GM10248 (cell line): ENCODE measurements around the gene OR1N1.

Experiments
- CTCF ChIA-PET: fragments of 300-600 bp; sonication (Branson Sonifier 250); formaldehyde crosslinking; extraction: SDS; loops from one replicate; lab custom pipeline; 2021; ENCODE audit warnings: antibody characterized with exemption; lab: Yijun Ruan, JAX
- POLR2A ChIA-PET: fragments of 350-650 bp; sonication (Branson Sonifier 250); formaldehyde crosslinking; extraction: SDS; loops from one replicate; lab custom pipeline; 2020; ENCODE audit warnings: antibody characterized with exemption; lab: Yijun Ruan, JAX
- DNase-seq: peaks from one replicate; pipeline ENCODE4 v3.0.0; 2012; ENCODE audit errors: extremely low spot score
- TF ChIP-seq, protein P1 (sequence below): IDR thresholded peaks from 2 replicates; pipeline ENCODE4 v1.5.1; 2012; ENCODE audit warnings: mild to moderate bottlenecking, low read depth; ENCODE audit errors: extremely low read depth, missing control alignments, control extremely low read depth

The OR1N1 gene

DNA sequence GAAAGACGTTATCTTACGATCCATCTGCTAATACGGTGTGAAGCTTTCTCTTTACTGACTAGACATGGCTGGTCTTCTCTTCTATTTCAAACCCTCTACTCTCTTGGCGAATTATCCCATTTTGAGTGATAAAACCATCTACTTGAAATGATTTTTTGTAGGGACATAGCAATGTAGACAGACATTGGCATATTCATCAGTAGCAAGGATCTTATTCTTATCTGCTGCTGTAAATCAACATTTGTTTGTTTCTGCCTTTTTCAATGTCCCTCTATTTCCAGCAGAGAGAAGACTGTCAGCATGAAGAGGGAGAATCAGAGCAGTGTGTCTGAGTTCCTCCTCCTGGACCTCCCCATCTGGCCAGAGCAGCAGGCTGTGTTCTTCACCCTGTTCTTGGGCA lies 8.3 kb downstream of the OR1N1 start, which contains the start of gene OR1J4:
Gene OR1J4, plus strand, starts transcription at position 301 of the 400 bp plus-strand sequence. Its CDS starts 0 bp downstream, at position 301.
- DNase-seq: no peak
- TF ChIP-seq, protein P1, sequence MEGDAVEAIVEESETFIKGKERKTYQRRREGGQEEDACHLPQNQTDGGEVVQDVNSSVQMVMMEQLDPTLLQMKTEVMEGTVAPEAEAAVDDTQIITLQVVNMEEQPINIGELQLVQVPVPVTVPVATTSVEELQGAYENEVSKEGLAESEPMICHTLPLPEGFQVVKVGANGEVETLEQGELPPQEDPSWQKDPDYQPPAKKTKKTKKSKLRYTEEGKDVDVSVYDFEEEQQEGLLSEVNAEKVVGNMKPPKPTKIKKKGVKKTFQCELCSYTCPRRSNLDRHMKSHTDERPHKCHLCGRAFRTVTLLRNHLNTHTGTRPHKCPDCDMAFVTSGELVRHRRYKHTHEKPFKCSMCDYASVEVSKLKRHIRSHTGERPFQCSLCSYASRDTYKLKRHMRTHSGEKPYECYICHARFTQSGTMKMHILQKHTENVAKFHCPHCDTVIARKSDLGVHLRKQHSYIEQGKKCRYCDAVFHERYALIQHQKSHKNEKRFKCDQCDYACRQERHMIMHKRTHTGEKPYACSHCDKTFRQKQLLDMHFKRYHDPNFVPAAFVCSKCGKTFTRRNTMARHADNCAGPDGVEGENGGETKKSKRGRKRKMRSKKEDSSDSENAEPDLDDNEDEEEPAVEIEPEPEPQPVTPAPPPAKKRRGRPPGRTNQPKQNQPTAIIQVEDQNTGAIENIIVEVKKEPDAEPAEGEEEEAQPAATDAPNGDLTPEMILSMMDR: no peak
- POLR2A ChIA-PET: no interaction called here
- CTCF ChIA-PET: interaction anchor here (1.0 to 1.9 kb wide), 2 partner anchors 23 kb away, joined by 3 to 4 read pairs; no protein-coding TSS in a partner anchor

DNA sequence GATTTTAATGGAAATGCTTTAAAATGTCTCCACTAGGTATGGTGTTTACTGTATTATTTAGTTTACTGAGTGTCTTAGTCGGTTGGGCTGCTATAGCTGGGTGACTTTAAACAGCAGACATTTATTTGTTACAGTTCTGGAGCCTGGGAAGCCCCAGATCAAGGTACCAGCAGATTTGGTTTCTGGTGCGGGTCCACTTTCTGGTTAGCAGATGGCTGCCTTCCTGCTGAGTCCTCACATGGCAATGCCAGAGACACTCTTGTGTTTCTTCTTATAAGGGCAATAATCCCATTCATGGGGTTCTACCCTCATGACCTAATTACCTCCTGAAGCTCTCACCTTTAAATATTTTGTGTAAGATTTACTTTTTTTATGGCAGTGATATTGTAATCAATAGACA lies 8.9 kb downstream of the OR1N1 start:
- DNase-seq: no peak
- POLR2A ChIA-PET: no interaction called here
- CTCF ChIA-PET: interaction anchor here (1.9 kb wide), 1 partner anchor 23 kb away, joined by 4 read pairs; no protein-coding TSS in a partner anchor
- TF ChIP-seq, protein P1: no peak

DNA sequence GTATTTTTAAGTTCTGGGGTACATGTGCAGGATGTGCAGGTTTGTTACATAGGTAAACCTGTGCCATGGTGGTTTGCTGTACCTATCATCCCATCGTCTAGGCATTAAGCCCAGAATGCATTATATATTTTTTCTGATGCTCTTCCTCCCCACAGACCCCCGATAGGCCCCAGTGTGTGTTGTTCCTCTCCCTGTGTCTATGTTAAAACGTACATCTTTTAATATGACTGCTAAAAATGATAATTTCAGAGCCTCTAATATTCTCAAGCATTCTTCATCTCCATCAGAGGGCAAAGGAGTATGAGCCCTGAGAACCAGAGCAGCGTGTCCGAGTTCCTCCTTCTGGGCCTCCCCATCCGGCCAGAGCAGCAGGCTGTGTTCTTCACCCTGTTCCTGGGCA lies 16.6 kb downstream of the OR1N1 start, which contains the start of gene OR1J2:
Gene OR1J2, plus strand, starts transcription at position 301 of the 400 bp plus-strand sequence. Its CDS starts 0 bp downstream, at position 301.
- TF ChIP-seq, protein P1: no peak
- POLR2A ChIA-PET: no interaction called here
- no peak for DNase-seq
- CTCF ChIA-PET: interaction anchor here (3.4 kb wide), 1 partner anchor 12 kb away, joined by 12 read pairs; no protein-coding TSS in a partner anchor

DNA sequence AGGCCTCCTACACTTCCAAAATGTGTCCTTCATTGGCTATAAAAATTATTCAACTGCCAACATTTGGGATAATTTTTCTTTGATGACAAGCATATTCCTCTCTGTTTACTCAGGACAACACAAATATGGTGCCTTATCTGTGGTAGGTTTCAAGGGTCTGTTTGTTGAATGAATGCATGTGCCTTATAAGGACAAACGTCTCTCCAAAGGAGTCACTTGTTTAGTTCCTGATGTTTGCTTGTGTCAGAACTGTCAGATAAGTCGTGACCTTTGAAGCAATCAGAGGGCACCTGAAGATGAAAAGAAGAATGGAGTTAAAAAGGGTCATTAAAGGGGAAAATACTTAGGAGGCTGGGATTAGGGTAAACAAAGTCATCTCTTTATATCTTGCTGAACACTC lies 20.1 kb downstream of the OR1N1 start:
- DNase-seq: no peak
- CTCF ChIA-PET: interaction anchor here (2.9 kb wide), 1 partner anchor 8 kb away, joined by 19 read pairs; no protein-coding TSS in a partner anchor
- TF ChIP-seq, protein P1: no peak
- POLR2A ChIA-PET: no interaction called here

DNA sequence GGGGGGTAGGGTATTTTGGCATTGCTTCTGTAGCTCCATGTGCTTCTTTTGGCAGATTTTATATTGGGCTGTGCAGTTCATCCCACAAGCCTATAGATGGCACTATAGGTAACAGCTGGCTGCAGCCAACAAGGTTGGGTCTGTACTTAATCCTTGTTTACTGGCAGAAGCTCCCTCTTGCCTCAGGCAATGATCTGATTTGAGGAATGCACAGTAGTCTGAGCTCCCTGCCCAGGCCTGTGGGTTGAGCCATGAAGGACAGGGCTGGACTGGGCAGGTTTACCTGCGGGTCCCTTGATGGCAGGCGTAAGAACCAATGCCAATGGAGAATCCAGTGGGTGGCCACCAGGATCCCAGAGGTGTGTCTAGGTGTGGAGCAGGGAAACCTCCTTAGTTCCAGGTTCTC lies 28.2 kb downstream of the OR1N1 start:
- CTCF ChIA-PET: interaction anchor here (0.6 to 3.2 kb wide), 28 partner anchors 9 to 862 kb away, joined by 3 to 23 read pairs (median 4); partner anchors contain the start of genes OR1J2 and OR1N1
- TF ChIP-seq, protein P1: peak; percentile 69
- POLR2A ChIA-PET: no interaction called here
- peak; percentile 35 for DNase-seq

DNA sequence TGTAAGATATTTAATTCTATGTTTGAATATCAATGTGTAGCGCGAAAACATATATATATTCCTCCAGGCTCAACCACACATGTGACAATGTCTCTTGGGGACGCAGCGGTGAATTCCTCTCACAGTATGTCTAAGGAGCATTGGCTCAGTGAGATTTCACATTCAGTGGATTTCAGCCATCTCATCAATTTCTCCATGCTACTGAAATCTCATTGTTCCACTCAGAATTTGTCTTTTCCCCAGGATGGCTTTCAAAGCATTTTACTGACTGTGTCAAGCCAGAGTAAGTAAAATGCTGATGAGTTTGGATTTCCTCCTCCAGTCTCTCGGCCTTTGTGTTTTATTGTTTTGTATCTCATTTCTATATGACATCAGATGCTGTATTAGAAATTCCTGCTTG lies 48.0 kb downstream of the OR1N1 start:
- ChIA-PET CTCF (interaction anchor here (1.0 to 1.9 kb wide), 5 partner anchors 7 to 330 kb away, joined by 3 to 9 read pairs (median 4); no protein-coding TSS in a partner anchor), POLR2A (no interaction called here)
- TF ChIP-seq, protein P1: no peak
- no peak for DNase-seq

DNA sequence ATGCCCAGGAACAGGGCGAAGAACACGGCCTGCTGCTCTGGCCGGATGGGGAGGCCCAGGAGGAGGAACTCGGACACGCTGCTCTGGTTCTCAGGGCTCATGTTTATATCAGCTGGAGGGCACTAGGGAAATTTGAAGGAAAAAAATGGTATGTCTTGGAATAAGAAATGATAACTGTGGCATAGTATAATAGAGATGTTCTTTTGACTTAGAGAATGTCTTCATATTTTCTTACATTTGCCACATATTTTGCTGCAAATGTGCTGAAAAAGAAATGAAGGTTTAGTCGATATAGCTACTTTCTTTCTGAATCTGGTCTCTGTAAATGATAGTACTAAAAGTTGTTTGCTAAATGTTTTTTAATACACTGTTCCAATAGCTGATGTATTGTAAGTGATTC lies 49.3 kb downstream of the OR1N1 start, which contains the start of gene OR1J1:
Gene OR1J1, minus strand, starts transcription at position 101 of the 400 bp plus-strand sequence. Its CDS starts 0 bp downstream, at position 101.
- CTCF ChIA-PET: interaction anchor here (1.1 kb wide), 1 partner anchor 14 kb away, joined by 3 read pairs; no protein-coding TSS in a partner anchor
- TF ChIP-seq, protein P1: no peak
- POLR2A ChIA-PET: no interaction called here
- DNase-seq: no peak
